IMR-90 (cell line): Measurements from ENCODE around the gene FAIM. TPM values are rescaled to one million over a fixed set of nuclear protein-coding genes. Genes with fewer than 3 reads are reported as not detected.

Experiments
- ATAC-seq: fragments of 200-7000 bp; cut with Tn5 transposase; 2 replicates; pipeline ENCODE4 v1.9.1; 2020; ENCODE audit warnings: low read depth, mild to moderate bottlenecking, moderate library complexity
- Bru-seq: library from RNA; stranded (reverse); fragments of 400-500 nt; gene quantifications from one replicate; lab custom pipeline; 2021; lab: Mats Ljungman, UMichigan
- BruChase-seq, 2 experiments: library from RNA; stranded (reverse); fragments of 400-500 nt; gene quantifications; one replicate each; lab custom pipeline; 2021; lab: Mats Ljungman, UMichigan
- BruUV-seq: library from RNA; stranded (reverse); fragments of 400-500 nt; replicated peaks from 2 replicates; lab custom pipeline; 2021; lab: Mats Ljungman, UMichigan
- CTCF ChIA-PET: fragments of 300-600 bp; formaldehyde crosslinking; extraction: SDS; loops from one replicate; lab custom pipeline; 2021; ENCODE audit warnings: antibody characterized with exemption; lab: Yijun Ruan, JAX
- POLR2A ChIA-PET: fragments of 300-600 bp; sonication (Branson Sonifier 250); formaldehyde crosslinking; loops from one replicate; lab custom pipeline; 2022; ENCODE audit warnings: antibody characterized with exemption; ENCODE audit not compliant: unreplicated experiment; lab: Charles Lee
- DNase-seq: peaks from one replicate; pipeline ENCODE4 v3.0.0; 2013
- H2AFZ ChIP-seq: replicated peaks from 2 replicates; pipeline ENCODE3; 2013; ENCODE audit warnings: low read length, mild to moderate bottlenecking; ENCODE audit not compliant: poor library complexity
- H2AK5ac ChIP-seq: 2 replicates; pipeline ENCODE4 v1.6.1; 2013; ENCODE audit warnings: low read depth, low read length, inconsistent platforms
- H2AK9ac ChIP-seq: replicated peaks from 2 replicates; pipeline ENCODE3; 2013; ENCODE audit warnings: mild to moderate bottlenecking, low read depth, low read length, moderate library complexity; ENCODE audit not compliant: poor library complexity
- H2BK120ac ChIP-seq: 2 replicates; pipeline ENCODE4 v1.6.1; 2013; ENCODE audit warnings: low read depth, low read length, inconsistent platforms
- H2BK15ac ChIP-seq: 3 replicates; pipeline ENCODE4 v1.6.1; 2013; ENCODE audit warnings: low read depth, low read length, inconsistent platforms
- H2BK20ac ChIP-seq: 2 replicates; pipeline ENCODE4 v1.6.1; 2013; ENCODE audit warnings: low read depth, mild to moderate bottlenecking, inconsistent platforms, low read length, moderate library complexity
- H2BK5ac ChIP-seq: 2 replicates; pipeline ENCODE4 v1.6.1; 2013; ENCODE audit warnings: mild to moderate bottlenecking, low read depth, low read length, inconsistent platforms; ENCODE audit not compliant: poor library complexity, severe bottlenecking
- H3K14ac ChIP-seq: replicated peaks from 2 replicates; pipeline ENCODE4 v1.6.1; 2013; ENCODE audit warnings: low read depth, low read length, inconsistent platforms
- H3K18ac ChIP-seq: 2 replicates; pipeline ENCODE4 v1.6.1; 2013; ENCODE audit warnings: low read depth, low read length, control low read depth
- H3K23ac ChIP-seq: 2 replicates; pipeline ENCODE4 v1.6.1; 2013; ENCODE audit warnings: low read depth, low read length, inconsistent platforms
- H3K27ac ChIP-seq: 2 replicates; pipeline ENCODE4 v1.5.1; 2013; ENCODE audit warnings: mild to moderate bottlenecking, control low read depth, low read length; ENCODE audit not compliant: insufficient read depth
- H3K27me3 ChIP-seq: 2 replicates; pipeline ENCODE4 v1.6.1; 2013; ENCODE audit warnings: low read length; ENCODE audit not compliant: control insufficient read depth, insufficient read depth
- H3K36me3 ChIP-seq: 2 replicates; pipeline ENCODE4 v1.6.1; 2013; ENCODE audit warnings: low read length, mixed read lengths; ENCODE audit not compliant: control insufficient read depth, insufficient read depth
- H3K4ac ChIP-seq: 2 replicates; pipeline ENCODE4 v1.6.1; 2013; ENCODE audit warnings: low read depth, low read length, inconsistent platforms
- H3K4me1 ChIP-seq: 2 replicates; pipeline ENCODE4 v1.6.1; 2013; ENCODE audit warnings: low read length, mixed read lengths; ENCODE audit not compliant: control insufficient read depth, insufficient read depth
- H3K4me2 ChIP-seq: 2 replicates; pipeline ENCODE4 v1.6.1; 2013; ENCODE audit warnings: low read depth, mild to moderate bottlenecking, control low read depth, low read length, moderate library complexity
- H3K4me3 ChIP-seq: 2 replicates; pipeline ENCODE4 v1.5.1; 2013; ENCODE audit warnings: low read depth, mild to moderate bottlenecking, control low read depth, low read length, moderate library complexity; ENCODE audit not compliant: insufficient read depth
- H3K56ac ChIP-seq: 2 replicates; pipeline ENCODE4 v1.6.1; 2013; ENCODE audit warnings: low read length, inconsistent platforms; ENCODE audit not compliant: insufficient read depth; ENCODE audit errors: extremely low read depth
- H3K79me1 ChIP-seq, 2 experiments: 2 replicates each; pipeline ENCODE4 v1.6.1; 2013; ENCODE audit warnings: low read length in 2 of 2, inconsistent platforms in 1 of 2, low read depth in 1 of 2
- H3K9ac ChIP-seq: 2 replicates; pipeline ENCODE4 v1.6.1; 2013; ENCODE audit warnings: low read depth, low read length, control low read depth
- H3K9me1 ChIP-seq: 2 replicates; pipeline ENCODE4 v1.6.1; 2013; ENCODE audit warnings: low read length, inconsistent platforms; ENCODE audit not compliant: insufficient read depth
- H3K9me3 ChIP-seq: 2 replicates; pipeline ENCODE4 v1.6.1; 2013; ENCODE audit warnings: low read length; ENCODE audit not compliant: control insufficient read depth, insufficient read depth
- H4K20me1 ChIP-seq: 2 replicates; pipeline ENCODE4 v1.6.1; 2013; ENCODE audit warnings: low read length, inconsistent platforms; ENCODE audit not compliant: insufficient read depth
- H4K5ac ChIP-seq: 2 replicates; pipeline ENCODE4 v1.6.1; 2013; ENCODE audit warnings: mild to moderate bottlenecking, low read depth, low read length, control low read depth
- H4K8ac ChIP-seq, 2 experiments: 2 replicates each; pipeline ENCODE4 v1.6.1; 2013; ENCODE audit warnings: low read depth in 2 of 2, low read length in 2 of 2, control low read depth in 1 of 2, inconsistent platforms in 1 of 2
- H4K91ac ChIP-seq: 2 replicates; pipeline ENCODE4 v1.6.1; 2013; ENCODE audit warnings: low read depth, low read length, inconsistent platforms; ENCODE audit not compliant: insufficient read depth
- CHD1 ChIP-seq: IDR thresholded peaks from 2 replicates; pipeline ENCODE4 v1.6.1; 2012; ENCODE audit warnings: low read depth, low read length, improper control_type of control experiment
- NFE2L2 ChIP-seq: fragments of 150-350 bp; IDR thresholded peaks from 2 replicates; pipeline ENCODE4 v1.6.1; 2016; ENCODE audit warnings: low read depth, mild to moderate bottlenecking, low read length
- POLR2A ChIP-seq: IDR thresholded peaks from 2 replicates; pipeline ENCODE4 v1.6.1; 2012; ENCODE audit warnings: mild to moderate bottlenecking, low read depth, low read length
- RCOR1 ChIP-seq: IDR thresholded peaks from 2 replicates; pipeline ENCODE4 v1.6.1; 2012; ENCODE audit warnings: mild to moderate bottlenecking, low read length, improper control_type of control experiment; ENCODE audit not compliant: insufficient replicate concordance
- USF2 ChIP-seq: fragments of 150-350 bp; IDR thresholded peaks from 2 replicates; pipeline ENCODE4 v1.6.1; 2017; ENCODE audit warnings: mild to moderate bottlenecking, antibody characterized with exemption, low read length, low read depth
- WGBS, 2 experiments: methylation state at CpG; one replicate each; pipeline versions ENCODE4 v1.1.5 to v1.1.7; 2013; ENCODE audit warnings: missing lambda C conversion rate in 2 of 2; ENCODE audit not compliant: insufficient read length in 1 of 2; ENCODE audit errors: extremely low coverage in 2 of 2; 5-methylcytosine and 5-hydroxymethylcytosine counted together
- dilution Hi-C: fragments of 300-500 bp; cut with HindIII; formaldehyde crosslinking; loops from one replicate; pipeline ENCODE4 v1.14.3; 2018; ENCODE audit warnings: low sequenced_read_pairs; ENCODE audit not compliant: unreplicated experiment
- in situ Hi-C: fragments of 300-500 bp; cut with MboI; formaldehyde crosslinking; loops from 3 replicates; pipeline ENCODE4 v1.14.3; 2019; ENCODE audit warnings: low sequenced_read_pairs, inconsistent platforms, mixed read lengths
- intact Hi-C: fragments of 100-400 bp; cut with micrococcal nuclease; formaldehyde crosslinking; loops from 2 replicates; pipeline ENCODE4 v1.10.0; 2022
- long read RNA-seq: library from polyadenylated mRNA; unstranded; transcript quantifications from one replicate; pipeline ENCODE4 v2.0.0, GENCODE V29; 2021; ENCODE audit not compliant: unreplicated experiment
- polyA plus RNA-seq, 3 experiments: library from polyadenylated mRNA; depleted of rRNA; stranded (reverse); fragments of >200 nt; gene quantifications; 2 replicates each; pipeline ENCODE4 v1.2.3, GENCODE V29; 2012; ENCODE audit warnings: low replicate concordance in 1 of 3
- total RNA-seq: library from RNA; depleted of rRNA; stranded (reverse); fragments of >200 nt; gene quantifications from 2 replicates; pipeline ENCODE4 v1.2.3, GENCODE V29; 2012; rRNA removed

Gene FAIM
- 2.5 and 5.3 TPM in 2 replicates for total RNA-seq
- 2.5 and 3.4 TPM in 2 replicates for polyA plus RNA-seq (2012; rRNA removed)
- polyA plus RNA-seq (2012; cell fraction: cytosol; rRNA removed), result 0.92 and 1.5 TPM in 2 replicates
- 0.60 and 2.1 TPM in 2 replicates for polyA plus RNA-seq (2012; cell fraction: nucleus; rRNA removed; ENCODE audit: low replicate concordance)
- Bru-seq, nascent RNA, result percentile 50 among the genes with signal in this experiment
- BruChase-seq, experiment 1, labeled RNA remaining after a 6-hour chase, result percentile 45 among the genes with signal in this experiment
- BruChase-seq, experiment 2, labeled RNA remaining after a 2-hour chase, result percentile 39 among the genes with signal in this experiment
- long read RNA-seq, transcript FAIM-204 (5 exons, 946 nt), result major isoform, 6 of 8 reads
- long read RNA-seq, partial matches to known transcripts, result 0 of 8 reads
- long read RNA-seq, other reads (novel, unspliced or antisense), result 1 of 8 reads

GRCh38 chr3:138608322-138609135 lies at the start of gene FAIM:
TSS of gene FAIM (plus strand) at chr3:138608771. CDS start at chr3:138619727, 10,956 bp downstream.
- DNase-seq (peak; percentile 62), ATAC-seq (peak; percentile 91)
- Histone ChIP-seq H3K56ac (peak within 1 kb of the TSS; percentile 91), H3K4me3 (peak within 1 kb of the TSS; percentile 63), H3K18ac (peak within 1 kb of the TSS; percentile 89), H2AFZ (peak within 1 kb of the TSS; percentile 99), H3K9ac (peak within 1 kb of the TSS; percentile 91), H3K14ac (peak within 1 kb of the TSS; percentile 59), H2AK9ac (peak within 1 kb of the TSS; percentile 97), H3K36me3 (no peaks in the 10 kb centered on the region), H3K4me1 (peaks cover 5% of the 10 kb centered on the region), H3K23ac (peak within 1 kb of the TSS; percentile 92), H2BK120ac (peak within 1 kb of the TSS; percentile 44), H2BK20ac (0 out of 2 replicates have a peak within 1 kb of the TSS, but pooled peaks have one; percentile 1), H4K5ac (peak within 1 kb of the TSS; percentile 96), H3K9me1 (0 out of 2 replicates have a peak, but pooled peaks cover 7% of the 10 kb centered on the region), H4K20me1 (no peaks in the 10 kb centered on the region), H3K4me2 (peak within 1 kb of the TSS; percentile 91), H2AK5ac (peak within 1 kb of the TSS; percentile 64), H2BK5ac (peak within 1 kb of the TSS; percentile 67), H3K27me3 (no peaks in the 10 kb centered on the region; the same call in 1 of the 2 replicates), H4K91ac (peak within 1 kb of the TSS; percentile 75), H2BK15ac (peak within 1 kb of the TSS; percentile 41; the same call in 1 of the 3 replicates), H3K27ac (peak within 1 kb of the TSS; percentile 79), H3K9me3 (no peaks in the 10 kb centered on the region), H4K8ac (peak within 1 kb of the TSS; percentile 75 to 97), H3K79me1 (peaks cover 0 to 17% of the 10 kb centered on the region in 2 experiments; a peak in 3 of 4 replicates), H3K4ac (peak within 1 kb of the TSS; percentile 80)
- in situ Hi-C loops (no loop called here), intact Hi-C loops (loop anchor here (5.0 kb wide), 1 partner anchor 84 kb away; no protein-coding TSS in a partner anchor), dilution Hi-C loops (no loop called here)
- BruUV-seq, result no TSS peak
- ChIA-PET CTCF (no interaction called here), POLR2A (interaction anchor here (0.6 kb wide), 1 partner anchor 186 kb away, joined by 3 read pairs; no protein-coding TSS in a partner anchor)
- whole genome bisulfite sequencing, 2 experiments, result 2% methylated on average over 49 of the region's 68 CpGs; no CpG with 5 or more reads in 1 of the 2 experiments
- no peak for TF ChIP-seq RCOR1
- no peak for TF ChIP-seq CHD1
- TF ChIP-seq POLR2A, result peak; percentile 51; the same call in 1 of the 2 replicates
- TF ChIP-seq NFE2L2, result no peak
- TF ChIP-seq USF2, result no peak
